ENCODE data around the gene RBM39.
"Not testable (repeated sequence)": the region's sequence is repeated elsewhere in the genome, so short reads cannot be mapped to it uniquely, and the experiment has no call there.

The RBM39 gene

GRCh38 chr20:35756404-35756803 lies 14.3 kb upstream of the RBM39 start:
- DNase-seq (ENCODE audit: low read depth, low spot score): no peak

DNA sequence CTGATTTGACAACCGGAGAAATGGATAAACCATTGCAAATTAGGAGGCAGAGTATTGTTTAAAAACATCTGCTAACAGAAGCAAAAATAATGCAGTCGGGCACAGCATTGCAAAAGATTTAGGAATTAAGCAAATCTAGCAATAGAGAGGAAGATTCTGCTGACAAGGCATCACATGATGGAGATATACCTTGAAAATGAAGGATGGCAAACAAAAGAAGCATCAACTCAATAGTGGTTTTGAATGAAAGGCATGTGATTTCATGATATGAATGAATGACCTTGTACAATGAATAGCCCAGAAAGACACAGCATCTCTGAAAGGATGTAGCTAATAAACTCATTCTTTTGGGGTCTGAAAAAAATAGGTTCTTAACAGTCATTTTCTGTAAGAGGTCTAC lies 8.6 kb upstream of the RBM39 start:
- DNase-seq (ENCODE audit: low read depth, low spot score): no peak

- not testable (repeated sequence) for DNase-seq (ENCODE audit: low read depth, low spot score)
These were observed 2.4 kb upstream of the RBM39 start for GRCh38 chr20:35744492-35744841.

DNA sequence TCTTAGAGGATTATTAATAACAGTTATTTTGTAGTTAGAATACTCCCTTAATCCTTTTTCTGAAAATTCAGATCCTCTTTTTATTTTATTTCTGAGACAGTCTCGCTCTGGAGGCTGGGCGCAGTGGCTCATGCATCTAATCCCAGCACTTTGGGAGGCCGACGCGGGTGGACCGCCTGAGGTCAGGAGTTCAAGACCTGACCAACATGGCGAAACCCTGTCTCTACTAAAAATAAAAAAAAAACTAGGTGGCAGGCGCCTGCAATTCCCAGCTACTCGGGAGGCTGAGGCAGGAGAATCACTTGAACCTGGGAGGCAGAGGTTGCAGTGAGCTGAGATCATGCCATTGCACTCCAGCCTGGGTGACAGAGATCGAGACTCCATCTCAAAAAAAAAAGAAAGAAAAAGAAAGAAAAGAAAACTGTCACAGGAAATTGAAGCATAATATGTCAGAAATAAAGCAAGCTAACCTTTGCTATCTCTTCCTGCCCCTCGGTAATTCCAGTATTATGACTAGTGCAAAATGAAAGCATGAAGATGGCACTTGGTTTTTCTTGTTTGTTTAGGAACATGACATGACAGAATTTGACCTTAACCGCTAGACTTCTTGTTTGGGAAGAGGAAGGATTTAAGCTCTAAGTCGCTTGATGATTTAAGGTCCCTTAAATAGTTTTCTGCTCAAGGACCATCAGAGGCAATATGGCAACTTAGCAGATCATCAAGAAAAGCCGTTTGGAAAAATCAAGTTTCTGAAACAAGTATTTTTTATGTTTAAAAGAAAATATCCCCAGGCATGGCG lies 1.8 kb upstream of the RBM39 start:
- DNase-seq (ENCODE audit: low read depth, low spot score): no peak

DNA sequence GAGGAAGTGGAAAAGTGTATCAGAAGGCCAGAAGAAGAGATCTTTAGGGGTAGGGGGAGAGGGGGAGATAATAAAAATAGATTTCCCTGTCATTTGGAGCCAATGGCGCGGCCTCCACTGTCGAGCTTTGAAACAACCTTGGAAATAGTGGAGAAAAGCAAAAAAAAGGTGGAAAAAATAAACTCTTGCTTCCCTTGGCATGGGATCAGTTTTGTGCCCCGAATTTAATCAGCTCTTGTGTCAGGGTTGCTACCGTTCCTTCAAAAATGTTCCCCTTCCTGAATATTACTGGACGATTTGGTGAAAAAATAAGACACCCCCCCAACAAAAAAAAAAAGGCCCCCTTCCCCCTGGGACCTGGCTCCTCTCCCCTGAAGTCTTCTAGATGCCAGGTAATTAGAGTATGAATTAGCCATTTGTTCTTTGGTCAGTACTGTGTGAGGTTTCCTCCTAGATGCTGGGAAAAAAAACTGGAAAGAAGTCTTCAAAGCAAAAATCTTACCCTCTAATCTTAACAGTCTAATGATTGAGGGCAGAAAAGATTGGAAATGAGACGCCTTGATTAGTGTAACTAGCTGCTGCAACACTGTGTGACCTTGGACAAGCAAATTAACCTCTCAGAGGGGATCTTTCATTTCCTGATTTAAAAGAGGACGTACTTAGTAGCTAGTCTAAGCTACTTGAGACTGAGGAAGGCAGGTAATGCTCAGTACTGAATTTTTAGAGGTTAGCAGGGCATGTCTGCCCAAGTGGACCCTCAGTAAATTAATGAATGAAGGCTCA lies 872 bp upstream of the RBM39 start:
- DNase-seq (ENCODE audit: low read depth, low spot score): no peak

GRCh38 chr20:35739294-35740163 lies 2.5 kb downstream of the RBM39 start:
- no peak for DNase-seq (ENCODE audit: low read depth, low spot score)

GRCh38 chr20:35738410-35739179 lies 3.5 kb downstream of the RBM39 start:
- DNase-seq (ENCODE audit: low read depth, low spot score): no peak

- DNase-seq (ENCODE audit: low read depth, low spot score): no peak
These were observed 4.2 kb downstream of the RBM39 start for GRCh38 chr20:35737865-35738333.

- no peak for DNase-seq (ENCODE audit: low read depth, low spot score)
These were observed 6.1 kb downstream of the RBM39 start for GRCh38 chr20:35735826-35736470.

- no peak for DNase-seq (ENCODE audit: low read depth, low spot score)
These were observed 7.0 kb downstream of the RBM39 start for GRCh38 chr20:35734777-35735649.

GRCh38 chr20:35734374-35734773 lies 7.7 kb downstream of the RBM39 start:
- no peak for DNase-seq (ENCODE audit: low read depth, low spot score)

- no peak for DNase-seq (ENCODE audit: low read depth, low spot score)
These were observed 9.4 kb downstream of the RBM39 start for GRCh38 chr20:35732644-35732982.

DNA sequence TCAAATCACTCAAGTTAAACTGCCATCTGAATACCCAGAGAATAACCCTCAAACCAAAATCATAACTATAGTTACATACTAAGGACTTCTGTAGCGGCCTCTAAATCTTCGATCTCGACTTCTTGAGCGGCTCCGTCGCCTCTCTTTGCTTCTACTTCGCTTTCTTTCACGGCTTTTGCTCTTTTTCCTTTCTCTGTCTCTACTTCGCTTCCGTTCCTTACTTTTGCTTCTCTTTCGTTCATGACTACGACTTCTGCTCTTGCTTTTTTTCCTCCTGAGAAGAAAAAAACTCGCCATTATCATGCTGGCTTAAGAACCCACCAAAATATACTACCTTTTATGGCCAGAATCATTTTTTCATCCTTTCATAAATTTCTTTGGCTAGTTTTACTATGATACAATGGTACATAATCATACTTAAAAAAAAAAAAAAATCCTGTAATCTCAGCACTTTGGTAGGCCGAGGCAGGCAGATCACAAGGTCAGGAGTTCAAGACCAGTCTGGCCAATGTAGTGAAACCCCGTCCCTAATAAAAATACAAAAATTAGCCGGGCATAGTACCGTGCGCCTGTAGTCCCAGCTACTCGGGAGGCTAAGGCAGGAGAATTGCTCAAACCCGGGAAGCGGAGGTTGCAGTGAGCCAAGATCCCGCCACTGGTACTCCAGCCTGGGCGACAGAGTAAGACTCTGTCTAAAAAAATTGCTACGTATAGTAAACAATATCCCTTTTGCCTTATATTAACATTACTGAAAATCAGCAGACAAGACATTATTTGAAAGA lies 10.0 kb downstream of the RBM39 start:
- no peak for DNase-seq (ENCODE audit: low read depth, low spot score)

DNA sequence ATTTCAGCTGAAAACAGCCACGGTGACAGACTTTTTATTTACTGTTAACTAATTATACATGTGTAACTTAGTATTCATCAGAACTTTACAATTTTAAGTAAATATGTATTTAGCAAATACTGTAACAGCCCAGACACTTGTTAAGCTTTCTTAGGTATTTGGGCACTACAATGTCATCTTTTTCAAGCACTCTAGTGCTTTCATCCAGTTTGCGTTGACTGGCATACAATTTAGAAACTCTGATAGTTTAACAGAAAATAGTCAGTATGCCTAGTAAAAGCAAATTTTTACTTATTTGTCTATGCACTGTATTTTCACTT lies 10.6 kb downstream of the RBM39 start:
- no peak for DNase-seq (ENCODE audit: low read depth, low spot score)

DNA sequence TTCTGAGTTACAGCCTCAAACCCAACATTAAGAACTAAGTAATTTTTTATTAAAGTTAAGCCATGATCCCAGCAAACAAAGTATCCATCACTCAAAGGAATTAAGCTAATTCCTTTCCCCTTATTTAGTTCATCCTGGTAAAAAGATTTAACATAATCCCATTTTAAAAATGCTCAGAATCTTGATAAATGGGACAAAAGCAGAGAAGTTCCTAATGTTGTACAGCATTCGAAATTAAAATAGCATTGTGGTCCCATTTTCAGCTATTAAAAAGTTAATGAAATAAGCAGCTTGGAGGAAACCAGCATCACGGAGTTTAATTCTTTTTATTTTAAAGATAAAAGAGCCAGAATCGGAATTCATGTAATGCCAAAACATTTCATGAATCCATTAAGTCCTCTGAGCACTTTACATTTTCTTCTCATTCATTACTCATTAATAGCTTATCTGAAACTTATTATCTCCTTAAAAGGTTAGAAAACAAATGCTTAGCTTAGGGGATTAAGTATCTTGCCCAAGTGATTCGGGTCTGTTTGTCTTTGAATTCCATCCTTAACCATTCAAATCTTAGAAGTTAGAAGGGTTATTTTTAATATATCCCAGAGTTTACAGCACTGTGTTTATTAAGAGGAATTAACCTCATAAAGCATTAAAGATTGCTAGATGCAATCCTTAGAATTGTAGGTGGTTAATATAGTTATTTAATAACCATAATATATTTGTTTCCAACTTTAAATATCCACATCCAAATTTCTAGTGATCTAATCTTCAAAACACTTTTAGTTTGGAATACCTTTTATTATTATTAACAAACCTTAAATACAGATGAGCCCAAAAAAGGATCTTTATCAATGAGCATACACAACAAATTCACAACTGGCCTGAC lies 11.2 kb downstream of the RBM39 start:
- DNase-seq (ENCODE audit: low read depth, low spot score): no peak

GRCh38 chr20:35729836-35730582 lies 12.1 kb downstream of the RBM39 start:
- no peak for DNase-seq (ENCODE audit: low read depth, low spot score)

GRCh38 chr20:35729283-35729807 lies 12.7 kb downstream of the RBM39 start:
- DNase-seq (ENCODE audit: low read depth, low spot score): no peak

Measured in activated naive CD8-positive, alpha-beta T cell treated with anti-CD3 and anti-CD28 coated beads, Interleukin-2, amount 50 U/mL, for 16 hours (primary cell).